HG02943 (cell line): Measurements from ENCODE around the gene TENM4.

ENCODE experiments used
- ATAC-seq: cut with Tn5 transposase; IDR thresholded peaks from one replicate; pipeline ENCODE4 v1.9.1; 2021; ENCODE audit warnings: mild to moderate bottlenecking, low read depth, moderate library complexity; ENCODE audit not compliant: unreplicated experiment

Gene TENM4

GRCh38 chr11:78931891-78932290 lies 508.9 kb downstream of the TENM4 start:
- ATAC-seq: no peak

GRCh38 chr11:78930810-78931523 lies 509.9 kb downstream of the TENM4 start:
- no peak for ATAC-seq

- no peak for ATAC-seq
Observed at GRCh38 chr11:78929906-78930220, 511.0 kb downstream of the TENM4 start.

- ATAC-seq: no peak
Observed at GRCh38 chr11:78929207-78929905, 511.5 kb downstream of the TENM4 start.

- no peak for ATAC-seq
Observed at GRCh38 chr11:78927511-78927910, 513.3 kb downstream of the TENM4 start.

- no peak for ATAC-seq
Observed at GRCh38 chr11:78926633-78927338, 514.0 kb downstream of the TENM4 start.

GRCh38 chr11:78925387-78925786 lies 515.4 kb downstream of the TENM4 start:
- ATAC-seq: no peak

- ATAC-seq: no peak
Observed at GRCh38 chr11:78922859-78923625, 517.8 kb downstream of the TENM4 start.

- no peak for ATAC-seq
Observed at GRCh38 chr11:78921509-78921908, 519.3 kb downstream of the TENM4 start.

GRCh38 chr11:78920329-78920728 lies 520.5 kb downstream of the TENM4 start:
- ATAC-seq: no peak

- ATAC-seq: no peak
Observed at GRCh38 chr11:78916759-78917158, 524.1 kb downstream of the TENM4 start.

- no peak for ATAC-seq
Observed at GRCh38 chr11:78914503-78914902, 526.3 kb downstream of the TENM4 start.

GRCh38 chr11:78912778-78913177 lies 528.1 kb downstream of the TENM4 start:
- no peak for ATAC-seq

GRCh38 chr11:78910322-78910721 lies 530.5 kb downstream of the TENM4 start:
- no peak for ATAC-seq

- ATAC-seq: no peak
Observed at GRCh38 chr11:78909386-78909785, 531.4 kb downstream of the TENM4 start.

GRCh38 chr11:78907636-78908035 lies 533.2 kb downstream of the TENM4 start:
- no peak for ATAC-seq

- ATAC-seq: no peak
Observed at GRCh38 chr11:78906566-78906965, 534.3 kb downstream of the TENM4 start.

- ATAC-seq: no peak
Observed at GRCh38 chr11:78905756-78906155, 535.1 kb downstream of the TENM4 start.

GRCh38 chr11:78902771-78903507 lies 537.9 kb downstream of the TENM4 start:
- no peak for ATAC-seq

GRCh38 chr11:78901831-78902230 lies 539.0 kb downstream of the TENM4 start:
- no peak for ATAC-seq
